LNCaP clone FGC (cell line): ENCODE measurements around the gene TLR9.

Source experiments
- DNase-seq: peaks from one replicate; pipeline ENCODE4 v3.0.0-alpha.2; 2011; ENCODE audit warnings: low read depth
- H3K4me3 ChIP-seq: 2 replicates; pipeline ENCODE4 v1.5.1; 2011; ENCODE audit warnings: mild to moderate bottlenecking, low read depth, low read length, control low read depth
- TF ChIP-seq, protein P1 (sequence below): IDR thresholded peaks from 2 replicates; pipeline ENCODE4 v1.5.1; 2012; ENCODE audit warnings: mild to moderate bottlenecking; ENCODE audit not compliant: control insufficient read depth, insufficient read depth; ENCODE audit errors: extremely low read depth

TLR9 gene

GRCh38 chr3:52226229-52226817, 878 bp upstream of the TLR9 start:
- DNase-seq: no peak
- TF ChIP-seq, protein P1, sequence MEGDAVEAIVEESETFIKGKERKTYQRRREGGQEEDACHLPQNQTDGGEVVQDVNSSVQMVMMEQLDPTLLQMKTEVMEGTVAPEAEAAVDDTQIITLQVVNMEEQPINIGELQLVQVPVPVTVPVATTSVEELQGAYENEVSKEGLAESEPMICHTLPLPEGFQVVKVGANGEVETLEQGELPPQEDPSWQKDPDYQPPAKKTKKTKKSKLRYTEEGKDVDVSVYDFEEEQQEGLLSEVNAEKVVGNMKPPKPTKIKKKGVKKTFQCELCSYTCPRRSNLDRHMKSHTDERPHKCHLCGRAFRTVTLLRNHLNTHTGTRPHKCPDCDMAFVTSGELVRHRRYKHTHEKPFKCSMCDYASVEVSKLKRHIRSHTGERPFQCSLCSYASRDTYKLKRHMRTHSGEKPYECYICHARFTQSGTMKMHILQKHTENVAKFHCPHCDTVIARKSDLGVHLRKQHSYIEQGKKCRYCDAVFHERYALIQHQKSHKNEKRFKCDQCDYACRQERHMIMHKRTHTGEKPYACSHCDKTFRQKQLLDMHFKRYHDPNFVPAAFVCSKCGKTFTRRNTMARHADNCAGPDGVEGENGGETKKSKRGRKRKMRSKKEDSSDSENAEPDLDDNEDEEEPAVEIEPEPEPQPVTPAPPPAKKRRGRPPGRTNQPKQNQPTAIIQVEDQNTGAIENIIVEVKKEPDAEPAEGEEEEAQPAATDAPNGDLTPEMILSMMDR: no peak

DNA sequence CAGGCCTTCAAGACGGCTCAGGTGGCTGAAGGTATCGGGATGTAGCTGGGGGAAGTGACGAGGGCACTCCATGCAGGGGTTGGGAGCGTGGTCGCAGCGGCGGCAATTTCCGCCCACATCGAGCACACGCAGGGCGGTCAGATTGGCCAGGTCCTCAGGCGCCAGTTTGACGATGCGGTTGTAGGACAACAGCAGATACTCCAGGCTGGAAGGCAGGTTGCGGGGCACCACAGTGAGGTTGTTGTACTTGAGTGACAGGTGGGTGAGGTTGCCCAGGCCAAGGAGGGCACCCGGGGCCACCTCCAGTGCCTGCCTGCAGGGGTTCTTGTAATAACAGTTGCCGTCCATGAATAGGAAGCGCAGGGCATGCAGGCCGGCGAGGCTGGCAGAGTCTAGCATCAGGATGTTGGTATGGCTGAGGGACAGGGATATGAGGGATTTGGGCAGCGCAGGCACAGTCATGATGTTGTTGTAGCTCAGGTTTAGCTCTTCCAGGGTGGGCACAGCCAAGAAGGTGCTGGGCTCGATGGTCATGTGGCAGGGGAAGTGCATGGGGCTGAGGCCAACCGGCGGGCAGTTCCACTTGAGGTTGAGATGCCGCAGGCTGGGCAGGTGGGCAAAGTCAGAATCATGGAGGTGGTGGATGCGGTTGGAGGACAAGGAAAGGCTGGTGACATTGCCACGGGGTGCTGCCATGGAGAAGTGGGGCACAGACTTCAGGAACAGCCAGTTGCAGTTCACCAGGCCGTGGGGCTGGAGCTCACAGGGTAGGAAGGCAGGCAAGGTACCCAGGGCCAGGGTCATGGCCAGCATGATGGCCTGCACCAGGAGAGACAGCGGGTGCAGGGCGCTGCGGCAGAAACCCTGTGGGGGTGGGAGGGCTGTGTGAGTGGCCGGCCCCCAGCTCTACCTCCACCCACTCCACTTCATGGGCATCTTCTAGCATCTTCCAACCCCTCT, 1.7 kb downstream of the TLR9 start:
- TF ChIP-seq, protein P1: no peak
- H3K4me3 ChIP-seq: no peak overlapping the region
- no peak for DNase-seq

More at GRCh38 chr3:52226229-52226817, 878 bp upstream of the TLR9 start:
- no peak overlapping the region for H3K4me3 ChIP-seq

GRCh38 chr3:52222319-52223221, 2.9 kb downstream of the TLR9 start:
- TF ChIP-seq, protein P1: no peak
- no peak for DNase-seq
- H3K4me3 ChIP-seq: no peak overlapping the region

DNA sequence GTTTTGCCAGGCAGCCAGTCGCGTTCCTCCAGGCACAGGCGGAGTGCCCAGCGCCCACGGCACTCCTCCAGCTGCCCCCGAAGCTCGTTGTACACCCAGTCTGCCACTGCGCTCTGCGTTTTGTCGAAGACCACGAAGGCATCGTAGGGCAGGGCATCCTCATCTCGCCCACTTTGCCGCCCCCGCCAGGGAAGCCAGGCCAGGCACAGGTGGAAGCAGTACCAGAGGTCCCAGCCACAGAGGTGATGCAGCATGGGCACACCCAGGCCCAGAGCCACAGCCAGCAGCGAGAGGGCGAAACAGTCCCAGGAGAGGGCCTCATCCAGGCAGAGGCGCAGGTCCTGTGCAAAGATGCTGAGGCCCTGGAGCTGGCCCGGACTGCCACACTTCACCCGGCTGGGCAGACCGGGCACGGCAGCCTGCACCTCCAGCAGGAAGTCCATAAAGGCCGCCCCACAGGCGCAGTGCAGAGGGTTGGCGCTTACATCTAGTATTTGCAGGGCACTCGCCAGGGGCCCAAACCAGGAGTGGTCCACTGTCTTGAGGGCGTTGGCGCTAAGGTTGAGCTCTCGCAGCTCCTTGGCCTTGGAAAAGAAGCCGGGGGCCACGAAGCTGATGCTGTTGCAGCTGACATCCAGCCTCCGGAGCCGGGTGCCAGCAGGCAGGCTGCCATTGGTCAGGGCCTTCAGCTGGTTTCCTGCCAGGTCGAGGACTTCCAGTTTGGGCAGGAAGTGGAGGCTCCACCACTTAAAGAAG, 3.7 kb downstream of the TLR9 start:
- TF ChIP-seq, protein P1: no peak
- no peak for DNase-seq
- H3K4me3 ChIP-seq: no peak overlapping the region

GRCh38 chr3:52221141-52221562, 4.3 kb downstream of the TLR9 start:
- TF ChIP-seq, protein P1: no peak
- DNase-seq: no peak

More at GRCh38 chr3:52221141-52221562, 4.3 kb downstream of the TLR9 start:
- no peak overlapping the region for H3K4me3 ChIP-seq
